Mammary epithelial cell (primary cell): ENCODE data around the gene HNRNPK.

ENCODE experiments used
- EZH2 ChIP-seq: IDR thresholded peaks from 2 replicates; pipeline ENCODE4 v1.6.1; 2012; ENCODE audit warnings: low read length, inconsistent platforms, borderline replicate concordance
- TF ChIP-seq, protein P1 (sequence below), 2 donors: IDR thresholded peaks in 1 of 2; conservative IDR thresholded peaks in 1 of 2; 2 replicates each; pipeline ENCODE4 v1.5.1; 2011 to 2012; ENCODE audit warnings: inconsistent platforms in 2 of 2, low read length in 2 of 2, mild to moderate bottlenecking in 2 of 2, control low read depth in 1 of 2, low read depth in 1 of 2; ENCODE audit not compliant: insufficient read depth in 1 of 2; ENCODE audit errors: extremely low read depth in 1 of 2

DNA sequence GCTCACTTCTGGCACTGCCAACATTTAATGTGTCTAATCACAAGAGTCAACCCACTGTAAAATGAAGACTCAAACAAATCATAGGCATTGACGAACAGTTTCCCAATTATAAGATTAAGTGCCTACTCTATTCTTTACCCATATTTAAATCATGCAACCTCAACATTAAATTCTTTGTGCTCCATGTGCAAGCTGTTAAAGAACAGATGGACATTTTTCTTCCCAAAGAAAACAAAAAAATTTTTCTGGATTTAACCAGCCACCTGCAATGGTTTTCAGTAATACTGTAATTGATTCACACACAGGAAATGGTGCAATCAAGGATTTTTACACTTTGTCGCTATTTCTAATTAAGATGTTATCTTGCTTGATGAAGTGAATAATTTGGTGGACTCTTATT lies 3.6 kb downstream of the HNRNPK start:
- TF ChIP-seq EZH2 = no peak
- TF ChIP-seq, protein P1, sequence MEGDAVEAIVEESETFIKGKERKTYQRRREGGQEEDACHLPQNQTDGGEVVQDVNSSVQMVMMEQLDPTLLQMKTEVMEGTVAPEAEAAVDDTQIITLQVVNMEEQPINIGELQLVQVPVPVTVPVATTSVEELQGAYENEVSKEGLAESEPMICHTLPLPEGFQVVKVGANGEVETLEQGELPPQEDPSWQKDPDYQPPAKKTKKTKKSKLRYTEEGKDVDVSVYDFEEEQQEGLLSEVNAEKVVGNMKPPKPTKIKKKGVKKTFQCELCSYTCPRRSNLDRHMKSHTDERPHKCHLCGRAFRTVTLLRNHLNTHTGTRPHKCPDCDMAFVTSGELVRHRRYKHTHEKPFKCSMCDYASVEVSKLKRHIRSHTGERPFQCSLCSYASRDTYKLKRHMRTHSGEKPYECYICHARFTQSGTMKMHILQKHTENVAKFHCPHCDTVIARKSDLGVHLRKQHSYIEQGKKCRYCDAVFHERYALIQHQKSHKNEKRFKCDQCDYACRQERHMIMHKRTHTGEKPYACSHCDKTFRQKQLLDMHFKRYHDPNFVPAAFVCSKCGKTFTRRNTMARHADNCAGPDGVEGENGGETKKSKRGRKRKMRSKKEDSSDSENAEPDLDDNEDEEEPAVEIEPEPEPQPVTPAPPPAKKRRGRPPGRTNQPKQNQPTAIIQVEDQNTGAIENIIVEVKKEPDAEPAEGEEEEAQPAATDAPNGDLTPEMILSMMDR (conservative IDR thresholded peaks at IDR 0.05 in 1 of 2, IDR thresholded peaks at IDR 0.05 in 1 of 2; ENCODE audit: extremely low read depth in 1 of 2, insufficient read depth in 1 of 2, low read depth in 1 of 2, low read length in 2 of 2) = no peak
